Ascending aorta (tissue), 2 donors: ENCODE measurements around the gene LYRM2. TPM values are rescaled to one million over a fixed set of nuclear protein-coding genes. Genes with fewer than 3 reads are reported as not detected.
A peak's percentile ranks its signal among the peaks of the same experiment; 100 is the strongest.

Source experiments
- DNase-seq, 2 donors: peaks; one replicate each; pipeline ENCODE4 v3.0.0-alpha.2; 2019; ENCODE audit warnings: low spot score in 2 of 2
- H3K27ac ChIP-seq, 2 donors: fragments of 200-600 bp; sonication (generic); one replicate each; pipeline ENCODE4 v1.5.1; 2016 to 2017; ENCODE audit warnings: mild to moderate bottlenecking in 1 of 2
- H3K27me3 ChIP-seq: fragments of 200-600 bp; sonication (generic); one replicate; pipeline ENCODE4 v1.5.1; 2017
- H3K36me3 ChIP-seq, 2 donors: fragments of 200-600 bp; sonication (generic); one replicate each; pipeline ENCODE4 v1.5.1; 2016
- H3K4me1 ChIP-seq, 2 donors: fragments of 200-600 bp; sonication (generic); one replicate each; pipeline ENCODE4 v1.5.1; 2016 to 2017; ENCODE audit warnings: mild to moderate bottlenecking in 1 of 2
- H3K4me3 ChIP-seq, 2 donors: fragments of 200-600 bp; sonication (generic); one replicate each; pipeline ENCODE4 v1.5.1; 2016 to 2017; ENCODE audit warnings: mild to moderate bottlenecking in 1 of 2
- H3K9me3 ChIP-seq, 2 donors: fragments of 200-600 bp; sonication (generic); one replicate each; pipeline ENCODE4 v1.5.1; 2016
- intact Hi-C: fragments of 100-400 bp; cut with DNase I; formaldehyde crosslinking; loops from one replicate; pipeline ENCODE4 v1.15.1; 2023
- total RNA-seq: library from RNA; depleted of rRNA; stranded (reverse); fragments of >200 nt; gene quantifications from one replicate; pipeline ENCODE4 v1.1.0, GENCODE V29; 2016
- TF ChIP-seq, protein P1 (sequence below), 3 experiments: fragments of 200-600 bp in 2 of 3; fragments of 450-650 bp in 1 of 3; sonication (generic) in 2 of 3; IDR thresholded peaks; one replicate each; pipeline ENCODE4 v1.5.1; 2016 to 2019; ENCODE audit warnings: antibody characterized with exemption in 3 of 3, mild to moderate bottlenecking in 1 of 3, moderate library complexity in 1 of 3

The LYRM2 gene
- total RNA-seq, 1 donor from 2014 or later: 5.6 TPM

DNA sequence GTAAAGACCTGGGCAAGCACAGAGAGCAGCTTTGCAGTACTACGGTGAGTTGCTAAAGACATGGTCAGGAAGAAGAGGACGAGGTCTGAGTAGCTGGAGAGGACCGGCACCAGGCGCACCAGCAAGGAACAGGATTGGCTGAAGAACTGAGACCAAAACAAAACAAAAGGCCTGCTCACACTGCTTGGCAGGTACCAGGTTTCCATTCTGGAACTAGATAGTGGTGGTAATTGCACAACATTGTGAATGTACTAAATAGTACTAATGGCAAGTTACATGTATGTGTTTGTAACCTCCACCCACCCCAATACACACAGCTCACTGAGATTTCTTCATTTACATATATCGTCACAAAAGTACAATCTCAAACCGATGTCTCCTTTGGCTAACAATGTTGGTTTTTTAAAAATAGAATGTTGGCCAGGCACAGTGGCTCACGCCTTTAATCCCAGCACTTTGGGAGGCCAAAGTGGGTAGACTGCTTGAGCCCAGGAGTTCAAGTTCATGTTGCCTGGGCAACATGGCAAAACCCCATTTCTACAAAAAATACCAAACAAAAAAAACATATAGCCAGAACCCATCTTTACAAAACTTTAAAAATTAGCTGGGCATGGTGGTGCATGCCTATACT, 32.5 kb upstream of the LYRM2 start:
- H3K9me3 ChIP-seq: no peaks in the 10 kb centered on the region
- peaks cover 0 to 7% of the 10 kb centered on the region in 2 donors for H3K4me1 ChIP-seq
- H3K36me3 ChIP-seq: peaks cover 29 to 61% of the 10 kb centered on the region in 2 donors
- no peak overlapping the region for H3K4me3 ChIP-seq
- TF ChIP-seq, protein P1, sequence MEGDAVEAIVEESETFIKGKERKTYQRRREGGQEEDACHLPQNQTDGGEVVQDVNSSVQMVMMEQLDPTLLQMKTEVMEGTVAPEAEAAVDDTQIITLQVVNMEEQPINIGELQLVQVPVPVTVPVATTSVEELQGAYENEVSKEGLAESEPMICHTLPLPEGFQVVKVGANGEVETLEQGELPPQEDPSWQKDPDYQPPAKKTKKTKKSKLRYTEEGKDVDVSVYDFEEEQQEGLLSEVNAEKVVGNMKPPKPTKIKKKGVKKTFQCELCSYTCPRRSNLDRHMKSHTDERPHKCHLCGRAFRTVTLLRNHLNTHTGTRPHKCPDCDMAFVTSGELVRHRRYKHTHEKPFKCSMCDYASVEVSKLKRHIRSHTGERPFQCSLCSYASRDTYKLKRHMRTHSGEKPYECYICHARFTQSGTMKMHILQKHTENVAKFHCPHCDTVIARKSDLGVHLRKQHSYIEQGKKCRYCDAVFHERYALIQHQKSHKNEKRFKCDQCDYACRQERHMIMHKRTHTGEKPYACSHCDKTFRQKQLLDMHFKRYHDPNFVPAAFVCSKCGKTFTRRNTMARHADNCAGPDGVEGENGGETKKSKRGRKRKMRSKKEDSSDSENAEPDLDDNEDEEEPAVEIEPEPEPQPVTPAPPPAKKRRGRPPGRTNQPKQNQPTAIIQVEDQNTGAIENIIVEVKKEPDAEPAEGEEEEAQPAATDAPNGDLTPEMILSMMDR (IDR thresholded peaks at IDR 0.05): no peak
- peak overlapping the region in 1 of 2 donors; percentile 16 for H3K27ac ChIP-seq
- no peaks in the 10 kb centered on the region for H3K27me3 ChIP-seq
- intact Hi-C loops: no loop called here
- no peak for DNase-seq

DNA sequence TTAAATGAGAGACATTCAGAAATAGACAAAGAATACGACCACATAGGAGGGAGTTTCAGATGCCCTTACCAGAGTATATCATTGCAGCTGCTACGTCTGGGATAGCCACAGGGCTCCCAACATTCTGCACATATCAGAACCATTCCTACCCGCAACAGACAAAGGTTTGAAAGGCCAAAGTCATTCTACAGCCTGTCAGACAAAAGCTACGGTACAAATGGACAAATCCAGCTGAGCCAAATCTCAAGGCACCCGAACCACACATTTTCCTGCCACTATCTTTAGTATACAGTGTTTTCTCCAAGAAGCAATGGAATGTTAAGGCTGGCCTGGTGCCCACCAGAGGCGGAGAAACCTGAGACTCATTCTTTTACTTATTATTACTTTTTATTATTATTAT, 30.5 kb upstream of the LYRM2 start:
- H3K36me3 ChIP-seq: peaks cover 11 to 46% of the 10 kb centered on the region in 2 donors
- no peaks in the 10 kb centered on the region for H3K27me3 ChIP-seq
- intact Hi-C loops: no loop called here
- TF ChIP-seq, protein P1 (IDR thresholded peaks at IDR 0.05): no peak
- H3K9me3 ChIP-seq: no peaks in the 10 kb centered on the region
- no peak for DNase-seq
- peak overlapping the region; percentile 11 to 46 for H3K27ac ChIP-seq
- H3K4me1 ChIP-seq: peaks cover 0 to 7% of the 10 kb centered on the region in 2 donors
- no peak overlapping the region for H3K4me3 ChIP-seq

DNA sequence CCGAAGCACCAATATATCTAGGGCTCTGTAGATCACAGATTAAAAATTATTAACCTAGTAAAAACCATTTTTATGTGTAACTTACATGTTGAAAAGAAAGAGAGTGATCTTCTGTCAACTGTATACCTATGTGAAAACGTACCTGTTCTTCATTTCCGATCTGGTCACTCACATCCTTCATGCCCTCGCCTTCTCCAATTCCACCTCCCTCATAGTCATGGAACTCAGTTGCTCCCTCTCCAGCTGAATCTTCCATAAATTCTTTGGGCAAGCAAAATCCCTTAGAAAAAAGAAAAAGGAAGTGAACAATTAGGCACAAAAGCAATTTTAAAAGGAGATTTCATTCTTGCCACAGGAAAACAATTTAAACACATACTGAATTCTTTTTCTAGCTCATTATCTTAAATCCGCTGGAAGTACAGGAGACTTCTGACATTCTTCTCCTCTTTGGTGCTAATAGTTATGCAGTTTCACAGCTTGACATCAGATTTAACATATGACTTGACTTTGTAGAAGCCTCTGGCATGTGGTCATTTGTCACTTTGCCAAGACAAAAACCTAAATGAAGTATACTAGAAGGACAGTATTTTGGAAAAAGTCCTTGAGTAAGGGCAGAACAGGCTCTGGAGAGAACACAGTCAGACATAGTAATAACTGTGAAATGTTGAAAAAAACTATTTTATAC, 29.5 kb upstream of the LYRM2 start:
- intact Hi-C loops: no loop called here
- H3K27me3 ChIP-seq: no peaks in the 10 kb centered on the region
- H3K27ac ChIP-seq: peak overlapping the region in 1 of 2 donors; percentile 46
- no peak for DNase-seq
- no peaks in the 10 kb centered on the region for H3K9me3 ChIP-seq
- TF ChIP-seq, protein P1 (IDR thresholded peaks at IDR 0.05): no peak
- peaks cover 0 to 7% of the 10 kb centered on the region in 2 donors for H3K4me1 ChIP-seq
- H3K36me3 ChIP-seq: peaks cover 11 to 45% of the 10 kb centered on the region in 2 donors
- no peak overlapping the region for H3K4me3 ChIP-seq

DNA sequence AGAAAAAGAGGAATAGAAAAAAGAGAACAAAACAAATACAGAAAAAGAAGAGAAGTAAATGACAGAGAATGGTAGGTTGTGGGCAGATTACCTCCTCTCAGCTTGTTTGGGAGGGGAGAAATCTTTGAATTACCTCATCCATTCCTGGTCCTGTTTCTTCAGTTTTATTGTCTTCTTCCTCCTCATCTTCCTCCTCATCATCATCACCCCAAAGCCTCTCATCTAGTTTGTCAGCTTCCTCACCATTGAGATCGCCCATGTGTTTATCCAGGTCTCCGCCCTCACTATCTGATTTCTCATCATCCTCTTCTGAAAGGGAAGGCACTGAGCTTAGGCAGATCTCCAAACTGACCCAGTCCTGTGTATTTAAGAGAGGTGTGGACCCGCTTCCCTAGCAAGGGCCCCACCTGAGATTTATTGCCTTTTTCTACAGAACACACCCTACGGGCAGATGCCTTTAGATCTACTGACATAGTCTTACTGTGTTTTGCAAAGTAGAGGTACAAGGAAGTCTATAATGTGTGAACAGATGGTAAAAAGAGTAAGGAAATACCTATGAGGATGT, 24.2 kb upstream of the LYRM2 start:
- TF ChIP-seq, protein P1 (IDR thresholded peaks at IDR 0.05): no peak
- no peaks in the 10 kb centered on the region for H3K27me3 ChIP-seq
- peaks cover 31 to 65% of the 10 kb centered on the region in 2 donors for H3K36me3 ChIP-seq
- H3K27ac ChIP-seq: no peak overlapping the region
- no peaks in the 10 kb centered on the region for H3K9me3 ChIP-seq
- no peaks in the 10 kb centered on the region for H3K4me1 ChIP-seq
- intact Hi-C loops: no loop called here
- no peak overlapping the region for H3K4me3 ChIP-seq
- DNase-seq: no peak

DNA sequence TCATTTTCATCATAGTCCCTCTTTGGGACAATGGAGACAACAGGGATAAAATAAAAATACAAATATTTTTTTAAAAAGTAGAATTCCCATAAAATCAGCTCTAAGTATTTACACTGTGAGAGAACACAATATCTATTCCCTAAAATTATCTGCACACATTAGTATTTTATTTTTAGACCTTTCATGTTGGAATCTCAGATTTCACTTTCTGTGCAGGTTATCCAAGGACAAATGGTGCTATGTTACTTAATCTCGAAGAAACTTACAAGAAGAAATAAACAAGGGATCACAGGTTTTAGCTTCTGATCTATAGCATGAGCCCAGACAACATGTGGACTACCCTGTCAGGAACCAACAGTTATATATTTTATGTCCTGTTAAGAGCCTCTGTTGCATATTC, 23.0 kb upstream of the LYRM2 start:
- Histone ChIP-seq H3K4me3 (no peak overlapping the region), H3K9me3 (no peaks in the 10 kb centered on the region), H3K4me1 (no peaks in the 10 kb centered on the region), H3K27me3 (no peaks in the 10 kb centered on the region), H3K36me3 (peaks cover 42 to 72% of the 10 kb centered on the region in 2 donors), H3K27ac (no peak overlapping the region)
- TF ChIP-seq, protein P1 (IDR thresholded peaks at IDR 0.05): no peak
- intact Hi-C loops: no loop called here
- no peak for DNase-seq
